CD4-positive, alpha-beta T cell treated with Interleukin-17A for 1 hour (primary cell): ENCODE measurements around the gene NEXN.

Source experiments
- DNase-seq: peaks from one replicate; pipeline ENCODE4 v3.0.0-alpha.2; 2020

The NEXN gene

GRCh38 chr1:77888081-77888780 lies at the start of gene NEXN:
Gene NEXN (plus strand): TSS chr1:77888624. CDS start chr1:77916107, 27,483 bp downstream.
- DNase-seq = no peak

GRCh38 chr1:77841574-77841973 lies 46.9 kb upstream of the NEXN start:
- DNase-seq = no peak

GRCh38 chr1:77845951-77846350 lies 42.5 kb upstream of the NEXN start:
- no peak for DNase-seq

GRCh38 chr1:77846966-77847365 lies 41.5 kb upstream of the NEXN start:
- DNase-seq = no peak

- DNase-seq = no peak
These were observed 40.8 kb upstream of the NEXN start for GRCh38 chr1:77847621-77848080.

- DNase-seq = no peak
These were observed 38.3 kb upstream of the NEXN start for GRCh38 chr1:77850082-77850481.

- DNase-seq = no peak
These were observed 30.9 kb upstream of the NEXN start for GRCh38 chr1:77857552-77857951.

- DNase-seq = no peak
These were observed 29.7 kb upstream of the NEXN start for GRCh38 chr1:77858725-77859124.

- DNase-seq = no peak
These were observed 29.2 kb upstream of the NEXN start for GRCh38 chr1:77859248-77859647.

- no peak for DNase-seq
These were observed 22.1 kb upstream of the NEXN start for GRCh38 chr1:77866296-77866695.

GRCh38 chr1:77872645-77873044 lies 15.8 kb upstream of the NEXN start:
- no peak for DNase-seq

GRCh38 chr1:77873461-77873860 lies 15.0 kb upstream of the NEXN start:
- DNase-seq = no peak

GRCh38 chr1:77874804-77875445 lies 13.5 kb upstream of the NEXN start:
- DNase-seq = no peak

- no peak for DNase-seq
These were observed 11.5 kb upstream of the NEXN start for GRCh38 chr1:77876884-77877283.

- DNase-seq = no peak
These were observed 7.4 kb upstream of the NEXN start for GRCh38 chr1:77881061-77881460.

- no peak for DNase-seq
These were observed 6.0 kb upstream of the NEXN start for GRCh38 chr1:77882411-77882810.

- DNase-seq = no peak
These were observed 588 bp downstream of the NEXN start for GRCh38 chr1:77888781-77889642.

GRCh38 chr1:77889671-77890070 lies 1.2 kb downstream of the NEXN start:
- no peak for DNase-seq

- DNase-seq = no peak
These were observed 2.8 kb downstream of the NEXN start for GRCh38 chr1:77891200-77891599.

- DNase-seq = no peak
These were observed 11.4 kb downstream of the NEXN start for GRCh38 chr1:77899647-77900320.

GRCh38 chr1:77900687-77901293 lies 12.4 kb downstream of the NEXN start:
- no peak for DNase-seq

- DNase-seq = no peak
These were observed 17.2 kb downstream of the NEXN start for GRCh38 chr1:77905603-77906002.
